RKO (cell line): Measurements from ENCODE around the gene PTAFR.

Experiments used
- DNase-seq: peaks from one replicate; pipeline ENCODE4 v3.0.0-alpha.2; 2016; ENCODE audit warnings: low spot score

The PTAFR gene

DNA sequence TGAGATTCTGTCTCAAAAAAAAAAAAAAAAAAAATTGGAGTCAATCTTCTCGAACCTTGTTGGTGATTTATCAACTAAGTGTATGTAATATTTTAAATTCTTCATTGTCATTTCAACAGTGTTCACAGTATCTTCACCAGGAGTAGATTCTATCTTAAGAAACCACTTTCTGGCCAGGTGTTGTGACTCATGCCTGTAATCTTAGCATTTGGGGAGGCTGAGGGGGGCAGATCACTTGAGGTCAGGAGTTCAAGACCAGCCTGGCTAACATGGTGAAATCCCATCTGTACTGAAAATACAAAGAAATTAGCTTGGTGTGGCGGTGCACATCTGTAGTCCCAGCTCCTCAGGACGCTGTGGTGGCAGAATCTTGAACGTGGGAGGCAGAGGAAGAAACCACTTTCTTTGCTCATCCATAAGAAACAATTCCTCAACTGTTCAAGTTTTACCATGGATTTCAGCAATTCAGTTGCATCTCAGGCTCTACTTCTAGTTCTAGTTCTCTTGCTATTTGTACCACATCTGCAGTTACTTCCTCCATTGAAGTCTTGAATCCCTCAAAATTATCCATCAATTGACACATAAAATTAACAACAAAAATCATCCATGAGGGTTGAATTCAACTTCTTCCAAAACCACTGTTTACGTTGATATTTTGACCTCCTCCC lies 57.7 kb downstream of the PTAFR start:
- DNase-seq = no peak

GRCh38 chr1:28115267-28115666 lies 61.2 kb downstream of the PTAFR start:
- DNase-seq = no peak

DNA sequence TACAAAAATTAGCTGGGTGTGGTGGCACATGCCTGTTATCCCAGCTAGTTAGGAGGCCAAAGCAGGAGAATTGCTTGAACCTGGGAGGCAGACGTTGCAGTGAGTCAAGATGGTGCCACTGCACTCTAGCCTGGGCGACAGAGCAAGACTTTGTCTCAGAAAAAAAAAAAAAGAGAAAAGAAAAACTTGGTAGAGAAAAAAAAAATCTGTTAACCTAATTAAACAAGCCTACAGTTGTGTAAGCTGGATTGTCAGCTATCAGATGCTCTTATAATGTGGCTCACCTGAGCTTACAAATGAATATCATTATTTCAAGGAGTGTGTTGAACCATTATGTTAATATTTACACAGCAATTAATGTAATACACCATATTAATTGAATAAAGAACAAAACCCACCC lies 61.6 kb downstream of the PTAFR start:
- DNase-seq = no peak

DNA sequence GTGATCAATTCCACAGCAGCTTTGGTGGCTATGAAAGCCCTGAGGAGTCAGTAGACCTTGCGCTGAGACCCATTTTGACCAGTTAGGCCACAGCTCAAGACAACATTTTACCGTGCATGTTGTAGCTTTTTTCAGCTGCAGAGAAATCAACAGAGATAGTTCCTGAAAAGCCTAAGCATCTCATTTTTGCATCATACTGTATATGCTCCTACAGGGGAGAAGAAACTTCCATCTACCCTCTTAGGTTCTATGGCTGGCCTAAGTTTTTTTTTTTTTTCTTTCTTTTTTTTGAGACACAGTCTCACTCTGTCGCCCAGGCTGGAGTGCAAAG lies 63.3 kb downstream of the PTAFR start:
- no peak for DNase-seq

GRCh38 chr1:28112388-28113241 lies 63.9 kb downstream of the PTAFR start:
- DNase-seq = peak; percentile 81

DNA sequence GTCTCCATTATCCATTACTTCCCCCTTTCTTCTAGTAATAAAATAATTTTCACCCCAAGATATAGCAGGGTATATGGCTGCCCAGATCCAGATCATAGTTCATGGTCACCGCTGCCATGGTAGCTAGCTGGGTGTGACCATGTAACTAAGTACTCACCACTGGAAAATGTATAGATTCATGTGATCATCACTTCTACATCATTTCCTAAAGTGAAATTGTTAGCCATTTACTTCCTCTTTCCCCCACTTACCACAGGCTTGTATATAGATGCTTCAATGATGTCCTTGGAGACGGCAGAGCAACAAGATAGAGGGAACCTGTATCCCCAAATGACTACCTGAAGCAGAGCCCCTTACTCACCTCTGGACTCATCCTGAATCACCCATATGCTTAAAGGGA lies 65.3 kb downstream of the PTAFR start:
- DNase-seq = no peak

DNA sequence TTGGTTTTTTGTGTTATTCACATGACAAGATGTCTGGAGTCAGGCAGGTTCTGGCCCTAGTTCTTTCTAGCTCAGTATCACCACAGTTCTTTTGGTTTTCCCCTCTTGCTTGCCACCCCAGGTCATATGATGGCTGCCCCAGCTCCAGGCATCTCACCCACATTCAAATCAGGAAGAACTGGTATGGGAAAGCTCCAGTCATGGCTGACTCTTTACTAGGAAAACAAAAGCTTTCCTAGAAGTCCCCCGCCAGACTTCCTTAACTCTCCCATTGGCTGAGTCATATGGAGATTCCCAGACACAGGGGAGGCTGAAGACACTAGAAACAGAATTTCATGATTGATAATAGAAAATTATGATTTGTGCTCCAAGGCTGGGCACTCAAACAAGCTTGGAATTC lies 65.9 kb downstream of the PTAFR start:
- DNase-seq = no peak

- no peak for DNase-seq
These were observed 66.9 kb downstream of the PTAFR start for GRCh38 chr1:28109639-28110038.

GRCh38 chr1:28108001-28108400 lies 68.5 kb downstream of the PTAFR start:
- no peak for DNase-seq

DNA sequence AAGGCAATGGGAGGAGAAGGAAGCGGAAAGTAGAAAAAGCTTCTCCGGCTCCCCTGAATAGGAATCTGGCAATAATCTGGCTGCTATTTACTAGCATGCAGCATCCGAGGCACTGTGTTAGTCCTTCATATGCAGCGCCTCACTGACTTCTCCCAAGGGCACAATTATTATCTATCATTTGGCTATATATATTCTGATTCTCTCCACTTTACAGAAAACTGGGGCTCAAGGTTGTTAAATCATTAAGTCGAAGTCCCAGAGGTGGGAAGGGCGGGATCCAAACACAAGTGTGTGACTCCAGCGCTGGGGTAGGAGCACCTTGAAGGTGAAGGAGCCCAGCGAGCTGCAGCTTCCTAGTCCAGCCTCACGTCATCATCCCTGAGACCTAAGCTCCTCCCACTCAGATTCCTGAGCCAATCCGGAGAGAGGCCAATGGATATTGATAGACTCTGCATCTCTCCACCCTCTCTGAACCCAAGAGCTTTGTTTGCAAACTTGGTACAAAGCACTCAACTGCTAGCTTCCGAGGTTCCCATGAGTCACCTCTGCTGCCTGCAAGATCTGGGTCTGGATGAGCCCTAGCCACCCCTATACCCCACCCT lies 71.5 kb downstream of the PTAFR start:
- peak; percentile 35 for DNase-seq

GRCh38 chr1:28102189-28102588 lies 74.3 kb downstream of the PTAFR start:
- no peak for DNase-seq

GRCh38 chr1:28099050-28099769 lies 77.3 kb downstream of the PTAFR start:
- no peak for DNase-seq
